ENCODE measurements around the gene KAZN. TPM values are rescaled to one million over a fixed set of nuclear protein-coding genes. Genes with fewer than 3 reads are reported as not detected.

The KAZN gene
- total and polyA plus RNA-seq, 2 donors (not counting 1 experiment from before 2014, with no cell fraction given), result 3.4 to 5.0 TPM

DNA sequence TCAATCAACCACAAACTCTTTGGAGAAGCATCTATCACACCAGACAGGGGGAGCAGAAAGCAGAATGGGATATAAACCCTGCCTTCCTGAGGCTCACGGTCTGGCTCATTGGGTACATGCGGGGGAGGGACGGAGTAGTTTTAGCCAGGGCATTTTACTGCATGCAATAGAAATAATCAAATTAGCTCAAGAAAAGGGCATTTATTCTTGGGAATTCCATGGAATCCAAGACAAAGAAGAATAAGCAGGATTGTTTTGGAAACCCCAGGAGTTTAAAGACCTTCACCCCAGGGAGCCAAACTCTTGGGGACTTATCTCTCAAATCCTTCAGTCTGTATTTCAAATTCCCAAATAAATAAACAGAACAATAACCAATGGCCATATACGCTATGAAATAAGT, 5.2 kb upstream of the KAZN start:
- Histone ChIP-seq H3K79me2 (ENCODE audit: control insufficient read depth, insufficient read depth, low read length) (no peaks in the 10 kb centered on the region), H2AFZ (ENCODE audit: low read length) (no peak overlapping the region), H3K36me3 (ENCODE audit: control insufficient read depth, insufficient read depth, low read length) (no peaks in the 10 kb centered on the region), H3K27ac (ENCODE audit: insufficient read depth, low read length) (no peak overlapping the region), H3K4me1 (ENCODE audit: control insufficient read depth, extremely low read depth, insufficient read depth, low read length) (no peaks in the 10 kb centered on the region), H3K27me3 (ENCODE audit: control insufficient read depth, insufficient read depth, low read length) (peaks cover 8% of the 10 kb centered on the region), H3K9ac (ENCODE audit: insufficient read depth, low read length) (no peak overlapping the region), H4K20me1 (ENCODE audit: control insufficient read depth, extremely low read depth, insufficient read depth, low read length) (no peaks in the 10 kb centered on the region), H3K4me3 (replicated peaks in 1 of 4; ENCODE audit: control extremely low read depth in 1 of 4, insufficient read depth in 1 of 4, low read depth in 3 of 4, low read length in 4 of 4) (no peak overlapping the region), H3K9me3 (ENCODE audit: control insufficient read depth, insufficient read depth, low read depth, low read length) (no peaks in the 10 kb centered on the region), H3K4me2 (ENCODE audit: extremely low read depth, insufficient read depth, low read length) (no peak overlapping the region)
- DNase-seq (ENCODE audit: low read depth in 2 of 2), result no peak
- TF ChIP-seq, protein P1, sequence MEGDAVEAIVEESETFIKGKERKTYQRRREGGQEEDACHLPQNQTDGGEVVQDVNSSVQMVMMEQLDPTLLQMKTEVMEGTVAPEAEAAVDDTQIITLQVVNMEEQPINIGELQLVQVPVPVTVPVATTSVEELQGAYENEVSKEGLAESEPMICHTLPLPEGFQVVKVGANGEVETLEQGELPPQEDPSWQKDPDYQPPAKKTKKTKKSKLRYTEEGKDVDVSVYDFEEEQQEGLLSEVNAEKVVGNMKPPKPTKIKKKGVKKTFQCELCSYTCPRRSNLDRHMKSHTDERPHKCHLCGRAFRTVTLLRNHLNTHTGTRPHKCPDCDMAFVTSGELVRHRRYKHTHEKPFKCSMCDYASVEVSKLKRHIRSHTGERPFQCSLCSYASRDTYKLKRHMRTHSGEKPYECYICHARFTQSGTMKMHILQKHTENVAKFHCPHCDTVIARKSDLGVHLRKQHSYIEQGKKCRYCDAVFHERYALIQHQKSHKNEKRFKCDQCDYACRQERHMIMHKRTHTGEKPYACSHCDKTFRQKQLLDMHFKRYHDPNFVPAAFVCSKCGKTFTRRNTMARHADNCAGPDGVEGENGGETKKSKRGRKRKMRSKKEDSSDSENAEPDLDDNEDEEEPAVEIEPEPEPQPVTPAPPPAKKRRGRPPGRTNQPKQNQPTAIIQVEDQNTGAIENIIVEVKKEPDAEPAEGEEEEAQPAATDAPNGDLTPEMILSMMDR (conservative IDR thresholded peaks at IDR 0.05 in 1 of 2, IDR thresholded peaks at IDR 0.05 in 1 of 2; ENCODE audit: low read depth in 1 of 2, low read length in 2 of 2), result no peak
- TF ChIP-seq EZH2 (IDR thresholded peaks at IDR 0.05; ENCODE audit: low read length, missing control alignments), result no peak

DNA sequence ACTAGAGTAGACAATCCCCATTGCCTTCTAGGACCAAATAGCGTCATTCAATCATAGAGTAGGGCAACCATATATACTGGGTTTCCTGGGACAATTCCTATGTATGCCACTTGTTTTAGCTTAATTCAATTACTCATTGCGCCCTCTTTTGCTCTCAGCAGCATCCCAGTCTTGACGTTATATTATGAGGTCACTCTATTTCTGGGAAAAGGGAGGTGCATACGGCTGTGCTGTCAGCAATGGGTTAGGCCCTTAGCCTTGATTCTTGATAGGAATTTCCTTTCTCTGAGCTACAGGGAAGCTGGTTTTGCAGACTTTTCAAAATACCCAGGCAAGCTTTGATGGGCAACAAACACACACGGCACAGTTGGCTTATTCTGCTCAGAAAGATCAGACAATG, 4.4 kb upstream of the KAZN start:
- Histone ChIP-seq H3K27ac (ENCODE audit: insufficient read depth, low read length) (no peak overlapping the region), H3K79me2 (ENCODE audit: control insufficient read depth, insufficient read depth, low read length) (no peaks in the 10 kb centered on the region), H3K9me3 (ENCODE audit: control insufficient read depth, insufficient read depth, low read depth, low read length) (no peaks in the 10 kb centered on the region), H3K27me3 (ENCODE audit: control insufficient read depth, insufficient read depth, low read length) (peaks cover 8% of the 10 kb centered on the region), H3K4me2 (ENCODE audit: extremely low read depth, insufficient read depth, low read length) (no peak overlapping the region), H3K9ac (ENCODE audit: insufficient read depth, low read length) (no peak overlapping the region), H3K4me3 (replicated peaks in 1 of 4; ENCODE audit: control extremely low read depth in 1 of 4, insufficient read depth in 1 of 4, low read depth in 3 of 4, low read length in 4 of 4) (no peak overlapping the region), H4K20me1 (ENCODE audit: control insufficient read depth, extremely low read depth, insufficient read depth, low read length) (no peaks in the 10 kb centered on the region), H3K4me1 (ENCODE audit: control insufficient read depth, extremely low read depth, insufficient read depth, low read length) (no peaks in the 10 kb centered on the region), H2AFZ (ENCODE audit: low read length) (no peak overlapping the region), H3K36me3 (ENCODE audit: control insufficient read depth, insufficient read depth, low read length) (no peaks in the 10 kb centered on the region)
- TF ChIP-seq, protein P1 (conservative IDR thresholded peaks at IDR 0.05 in 1 of 2, IDR thresholded peaks at IDR 0.05 in 1 of 2; ENCODE audit: low read depth in 1 of 2, low read length in 2 of 2), result no peak
- TF ChIP-seq EZH2 (IDR thresholded peaks at IDR 0.05; ENCODE audit: low read length, missing control alignments), result no peak
- no peak for DNase-seq (ENCODE audit: low read depth in 2 of 2)

DNA sequence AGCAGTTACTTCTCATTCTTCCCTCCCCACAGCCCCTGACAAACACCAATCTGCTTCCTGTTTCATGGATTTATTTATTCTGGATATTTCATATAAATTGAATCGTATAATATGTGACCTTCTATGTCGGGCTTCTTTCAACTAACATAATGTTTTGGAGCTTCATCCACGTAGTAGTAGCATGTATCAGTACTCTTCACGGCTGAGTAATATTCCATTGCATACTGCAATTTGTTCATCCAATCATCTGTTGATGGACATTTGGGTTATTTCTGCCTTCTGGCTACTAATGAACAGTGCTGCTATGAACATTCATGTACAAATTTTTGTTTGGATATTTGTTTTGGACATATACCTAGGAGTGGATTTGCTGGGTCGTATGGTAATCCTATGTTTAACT, 1.9 kb upstream of the KAZN start:
- Histone ChIP-seq H3K27me3 (ENCODE audit: control insufficient read depth, insufficient read depth, low read length) (peaks cover 15% of the 10 kb centered on the region), H3K4me2 (ENCODE audit: extremely low read depth, insufficient read depth, low read length) (no peak overlapping the region), H3K9me3 (ENCODE audit: control insufficient read depth, insufficient read depth, low read depth, low read length) (no peaks in the 10 kb centered on the region), H2AFZ (ENCODE audit: low read length) (no peak overlapping the region), H3K9ac (ENCODE audit: insufficient read depth, low read length) (no peak overlapping the region), H3K79me2 (ENCODE audit: control insufficient read depth, insufficient read depth, low read length) (no peaks in the 10 kb centered on the region), H3K4me1 (ENCODE audit: control insufficient read depth, extremely low read depth, insufficient read depth, low read length) (no peaks in the 10 kb centered on the region), H3K27ac (ENCODE audit: insufficient read depth, low read length) (no peak overlapping the region), H4K20me1 (ENCODE audit: control insufficient read depth, extremely low read depth, insufficient read depth, low read length) (no peaks in the 10 kb centered on the region), H3K4me3 (replicated peaks in 1 of 4; ENCODE audit: control extremely low read depth in 1 of 4, insufficient read depth in 1 of 4, low read depth in 3 of 4, low read length in 4 of 4) (no peak overlapping the region), H3K36me3 (ENCODE audit: control insufficient read depth, insufficient read depth, low read length) (no peaks in the 10 kb centered on the region)
- no peak for DNase-seq (ENCODE audit: low read depth in 2 of 2)
- TF ChIP-seq, protein P1 (conservative IDR thresholded peaks at IDR 0.05 in 1 of 2, IDR thresholded peaks at IDR 0.05 in 1 of 2; ENCODE audit: low read depth in 1 of 2, low read length in 2 of 2), result no peak
- TF ChIP-seq EZH2 (IDR thresholded peaks at IDR 0.05; ENCODE audit: low read length, missing control alignments), result no peak

Data from fibroblast of lung (primary cell).